Activated T-cell treated with anti-CD3 and anti-CD28 coated beads, Interleukin-2, amount 50 U/mL, for 1 hour (primary cell): ENCODE data around the gene MYO1G.

Experiments
- DNase-seq: peaks from one replicate; pipeline ENCODE4 v3.0.0-alpha.2; 2020

Gene MYO1G

GRCh38 chr7:44979481-44980392 is 922 bp upstream of the MYO1G start:
- DNase-seq, result peak; percentile 23

GRCh38 chr7:44977959-44978335 is 868 bp downstream of the MYO1G start:
- peak; percentile 39 for DNase-seq

DNA sequence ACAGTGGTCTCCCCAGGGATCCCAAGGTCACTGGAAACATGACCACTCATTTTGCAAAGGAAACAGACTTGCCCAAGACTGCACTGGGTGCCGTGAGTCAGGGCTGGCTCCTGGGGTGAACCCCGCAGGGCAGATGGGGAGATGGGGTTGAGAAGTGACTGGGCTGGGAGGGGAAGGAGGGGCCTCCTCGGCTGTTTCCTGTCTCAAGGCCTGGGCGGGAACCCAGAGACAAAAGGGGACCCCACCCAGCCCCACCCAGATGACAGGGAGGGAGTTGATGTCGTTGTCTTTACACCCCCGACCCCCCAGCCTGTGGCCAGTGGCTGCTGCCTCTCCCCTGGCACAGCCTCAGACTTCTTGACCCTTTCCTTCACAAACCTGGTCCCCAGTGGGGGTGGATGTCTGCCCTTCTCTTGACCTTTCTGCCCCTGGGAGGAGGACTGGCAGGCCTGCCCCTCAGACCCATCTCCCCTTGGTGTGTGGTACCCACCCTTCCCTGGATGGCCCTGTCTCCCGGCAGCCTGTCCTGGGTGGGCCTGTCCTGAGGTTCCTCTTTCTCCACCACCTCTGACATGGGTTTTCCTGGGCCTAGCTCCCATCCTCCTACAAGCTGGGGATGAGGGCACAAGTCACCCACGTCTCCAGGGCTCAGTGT is 1.4 kb downstream of the MYO1G start:
- peak; percentile 75 for DNase-seq

GRCh38 chr7:44976746-44977196 is 2.0 kb downstream of the MYO1G start:
- peak; percentile 21 for DNase-seq

GRCh38 chr7:44976040-44976745 is 2.6 kb downstream of the MYO1G start:
- DNase-seq, result no peak

DNA sequence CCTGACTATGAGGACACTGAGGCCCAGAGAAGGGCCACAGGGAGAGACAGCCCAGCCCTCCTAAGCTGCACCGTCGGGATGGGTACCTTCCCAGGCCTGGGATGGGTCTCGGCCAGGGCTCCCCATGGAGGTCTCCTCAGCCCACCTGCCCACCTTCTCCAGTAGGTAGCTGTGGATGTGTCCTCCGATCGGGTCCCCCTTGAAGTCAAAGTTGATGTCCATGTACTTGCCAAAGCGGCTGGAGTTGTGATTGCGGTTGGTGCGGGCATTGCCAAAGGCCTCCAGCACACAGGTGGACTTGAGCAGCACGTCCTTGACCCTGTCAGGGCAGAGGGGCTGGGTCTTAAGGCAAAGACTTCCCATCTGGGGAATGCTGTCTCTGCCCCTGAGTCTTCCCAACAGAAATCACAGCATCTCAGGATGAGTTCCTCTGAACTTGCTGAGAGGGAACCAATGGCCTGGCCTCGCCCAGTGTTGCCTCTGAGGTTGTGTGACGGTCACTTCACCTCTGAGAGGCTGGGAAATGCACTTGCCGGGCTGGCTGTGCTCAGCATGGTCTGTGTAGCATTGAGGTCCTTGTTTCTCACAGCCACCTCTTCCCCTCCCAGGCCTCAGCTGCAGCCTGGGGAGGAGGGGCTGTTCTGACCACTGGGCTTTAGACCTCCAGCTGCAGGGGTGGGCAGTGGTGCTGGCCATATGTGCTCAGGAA is 3.3 kb downstream of the MYO1G start:
- DNase-seq, result no peak

GRCh38 chr7:44974549-44974948 is 4.3 kb downstream of the MYO1G start:
- DNase-seq, result peak; percentile 20

GRCh38 chr7:44973610-44974401 is 5.0 kb downstream of the MYO1G start:
- peak; percentile 74 for DNase-seq

- DNase-seq, result no peak
Measured at GRCh38 chr7:44972562-44972961, 6.3 kb downstream of the MYO1G start.

GRCh38 chr7:44971902-44972441 is 6.8 kb downstream of the MYO1G start:
- no peak for DNase-seq

GRCh38 chr7:44971188-44971901 is 7.5 kb downstream of the MYO1G start:
- DNase-seq, result no peak

DNA sequence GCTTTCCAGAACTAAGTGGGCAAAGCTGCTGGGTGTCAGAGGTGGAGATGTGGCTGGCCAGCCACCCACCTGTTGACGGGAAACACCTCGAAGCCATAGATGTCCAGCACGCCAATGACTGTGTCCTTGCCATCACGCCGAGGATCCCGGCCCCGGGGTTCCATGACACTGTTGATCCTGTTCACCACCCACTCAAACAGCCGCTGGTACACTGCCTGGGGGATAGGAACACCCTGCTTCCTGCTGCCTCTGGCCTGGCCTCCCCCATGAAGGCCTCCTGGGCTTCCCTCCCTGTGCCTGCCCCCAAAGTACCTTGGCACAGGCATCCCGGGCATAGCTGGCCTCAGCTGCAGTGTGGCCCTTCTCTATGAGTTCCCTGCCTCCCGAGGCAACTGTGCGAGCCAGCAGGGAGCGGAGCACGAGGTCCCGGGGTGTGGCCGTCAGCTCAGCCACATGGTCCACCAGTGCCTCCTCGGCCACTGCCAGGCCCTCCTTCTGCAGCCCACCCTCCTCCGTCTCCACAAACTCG is 8.2 kb downstream of the MYO1G start:
- DNase-seq, result no peak

- DNase-seq, result no peak
Measured at GRCh38 chr7:44969701-44970522, 8.9 kb downstream of the MYO1G start.

DNA sequence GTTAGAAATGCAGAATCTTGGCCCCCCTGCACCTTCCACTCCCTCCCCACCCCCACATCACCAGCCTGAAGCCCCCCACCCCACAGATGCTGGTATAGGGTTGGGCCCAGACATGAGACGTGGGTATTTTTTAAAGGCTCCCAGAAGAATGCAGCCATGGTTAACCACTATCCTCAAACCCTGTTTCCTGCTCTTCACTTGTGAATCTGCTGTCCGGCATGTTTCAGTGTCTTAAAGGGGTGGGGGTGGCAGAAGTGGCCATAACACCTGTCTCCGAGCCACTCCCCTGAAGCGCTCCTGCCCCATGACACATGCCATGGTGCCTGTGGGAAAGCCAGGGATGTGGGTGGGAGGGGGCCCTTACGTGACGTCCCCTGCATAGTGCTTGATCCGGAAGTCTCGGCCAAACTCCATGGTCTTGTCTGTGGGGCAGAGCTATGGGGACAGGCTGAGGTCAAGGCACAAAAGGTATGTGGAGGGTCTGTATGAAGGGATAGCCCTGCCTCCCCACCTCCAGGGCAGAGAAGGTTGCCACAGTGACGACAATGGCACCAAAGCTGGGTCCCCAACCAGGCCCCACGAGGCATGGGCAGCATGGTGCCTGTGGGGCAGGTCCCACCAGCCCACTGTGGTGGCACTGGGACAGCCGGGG is 9.6 kb downstream of the MYO1G start:
- no peak for DNase-seq

- no peak for DNase-seq
Measured at GRCh38 chr7:44967571-44968446, 11.0 kb downstream of the MYO1G start.

GRCh38 chr7:44966731-44967538 is 11.9 kb downstream of the MYO1G start:
- no peak for DNase-seq
